Eye (tissue), 1 donor: Measurements from ENCODE around the gene OR2S2.
A peak's percentile ranks its signal among the peaks of the same experiment; 100 is the strongest.

Experiments
- DNase-seq: peaks from one replicate; pipeline ENCODE4 v3.0.0-alpha.2; 2015

The OR2S2 gene

DNA sequence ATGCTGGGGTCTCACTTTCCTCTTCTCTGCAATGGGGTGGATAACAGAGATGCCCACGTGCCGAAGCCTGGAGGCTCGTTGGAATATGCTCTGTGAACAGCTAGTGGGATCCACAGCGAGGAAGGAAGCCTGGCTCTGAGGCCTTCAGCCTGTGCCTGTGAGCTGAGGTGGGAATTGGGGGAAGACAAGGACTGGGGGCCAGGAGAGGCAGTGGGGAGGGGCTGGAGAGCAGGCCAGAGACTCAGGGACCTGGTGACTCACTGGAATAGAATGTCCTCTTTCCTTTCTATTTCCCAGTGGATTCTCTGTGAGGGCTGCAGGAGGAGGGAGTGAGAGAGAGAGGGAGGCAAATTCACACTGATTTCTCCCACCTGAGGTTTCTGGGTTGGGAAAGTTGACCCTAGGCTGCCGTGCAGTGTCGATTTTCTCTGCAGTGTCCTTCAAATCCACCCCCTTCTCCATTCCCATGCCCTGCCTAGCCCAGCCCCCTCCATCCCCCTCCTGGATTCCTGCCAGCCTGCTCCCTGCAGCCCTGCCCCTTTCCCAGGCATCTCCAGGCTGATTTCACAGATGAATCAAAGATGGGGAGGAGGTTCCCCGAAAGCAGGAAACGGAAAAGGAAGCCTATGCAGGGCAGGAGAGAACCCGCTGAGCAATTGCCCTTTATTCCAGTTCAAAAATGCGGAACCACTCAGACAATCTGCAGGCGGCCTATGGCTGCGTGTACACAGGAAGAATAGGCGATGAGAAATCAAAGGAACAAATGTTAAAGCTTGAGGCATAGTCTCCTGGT is 50.0 kb downstream of the OR2S2 start:
- peak; percentile 86 for DNase-seq
